Measurements from ENCODE around the gene RYR2.
"Not testable (repeated sequence)": the region's sequence is repeated elsewhere in the genome, so short reads cannot be mapped to it uniquely, and the experiment has no call there.

The RYR2 gene

DNA sequence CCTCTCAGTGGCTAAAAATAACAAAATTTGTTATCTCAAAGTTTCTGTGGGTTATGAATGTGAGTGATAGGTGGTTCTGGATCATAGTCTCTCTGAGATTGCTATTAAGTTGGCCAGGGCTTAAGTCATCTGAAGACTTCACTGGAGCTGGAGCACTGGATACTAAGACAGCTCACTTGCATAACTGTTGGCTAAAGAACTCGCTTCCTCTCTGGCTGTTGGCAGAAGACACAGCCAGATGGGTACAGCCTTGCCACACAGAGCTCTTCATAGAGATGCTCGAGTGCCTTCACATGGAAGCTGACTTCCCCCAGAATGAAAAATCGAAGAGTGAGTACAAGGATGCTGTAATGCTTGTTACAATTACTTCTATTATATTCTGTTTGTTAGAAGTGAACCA, 514.9 kb downstream of the RYR2 start:
- DNase-seq (ENCODE audit: low read depth, low spot score), result no peak

DNA sequence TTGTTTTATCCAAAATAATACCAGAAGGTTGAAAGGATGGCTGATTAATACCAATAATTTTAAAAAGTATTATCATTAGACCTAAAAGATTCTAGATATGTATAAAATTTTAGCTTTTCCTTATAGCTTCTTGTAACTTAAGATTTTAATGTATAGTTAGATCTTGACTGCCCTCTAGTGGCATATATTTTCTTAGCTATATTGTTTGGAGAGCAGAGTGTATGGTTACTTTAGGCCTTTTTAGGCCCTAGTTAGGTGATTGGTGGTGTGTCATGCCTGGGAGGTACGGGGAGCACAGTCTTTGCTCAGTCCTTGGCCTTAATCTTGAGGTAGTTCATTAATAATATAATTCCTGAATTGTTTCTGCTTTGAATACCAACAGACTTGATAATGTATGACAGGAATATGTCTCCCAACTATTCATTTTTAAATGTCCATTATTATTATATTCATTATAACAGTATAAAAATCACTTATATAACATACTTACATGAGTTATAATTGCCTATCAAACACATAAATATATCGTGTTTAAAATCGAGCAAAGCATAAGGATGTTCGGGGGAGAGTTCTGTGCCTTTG, 520.3 kb downstream of the RYR2 start:
- DNase-seq (ENCODE audit: low read depth, low spot score), result peak; percentile 8

DNA sequence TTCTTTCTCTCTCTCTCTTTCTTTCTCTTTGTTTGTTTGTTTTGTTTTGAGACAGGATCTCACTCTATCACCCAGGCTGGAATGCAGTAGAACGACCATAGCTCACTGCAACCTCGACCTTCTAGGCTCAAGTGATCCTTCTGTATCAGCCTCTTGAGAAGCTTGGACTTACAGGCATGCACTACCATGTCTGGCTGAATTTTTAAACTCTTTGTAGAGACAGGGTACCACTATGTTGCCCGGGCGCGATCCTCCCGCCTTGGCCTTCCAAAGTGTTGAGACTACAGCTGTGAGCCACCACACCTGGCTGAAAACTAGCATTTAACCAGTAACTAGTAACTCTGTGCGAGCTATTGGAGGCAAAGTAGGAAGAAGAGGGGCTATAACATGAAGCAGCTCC, 523.3 kb downstream of the RYR2 start:
- DNase-seq (ENCODE audit: low read depth, low spot score), result no peak

- DNase-seq (ENCODE audit: low read depth, low spot score), result no peak
Measured at GRCh38 chr1:237566581-237566980, 524.6 kb downstream of the RYR2 start.

GRCh38 chr1:237568955-237569354, 527.0 kb downstream of the RYR2 start:
- DNase-seq (ENCODE audit: low read depth, low spot score), result no peak

DNA sequence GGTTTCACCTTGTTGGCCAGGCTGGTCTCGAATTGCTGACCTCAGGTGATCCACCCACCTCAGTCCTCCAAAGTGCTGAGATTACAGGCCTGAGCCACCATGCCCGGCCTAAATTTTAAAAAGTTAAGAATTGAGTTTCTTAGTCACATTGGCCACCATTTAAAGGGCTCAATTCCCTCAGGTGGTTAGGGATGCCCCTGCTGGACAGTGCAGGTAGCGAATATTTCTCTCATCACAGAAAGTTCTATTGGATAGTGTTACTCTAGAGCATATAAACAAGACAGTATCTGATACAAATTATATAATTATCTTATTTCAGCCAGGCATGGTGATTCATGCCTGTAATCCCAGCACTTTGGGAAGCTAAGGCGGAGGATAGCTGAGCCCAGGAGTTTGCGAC, 528.5 kb downstream of the RYR2 start:
- no peak for DNase-seq (ENCODE audit: low read depth, low spot score)

- no peak for DNase-seq (ENCODE audit: low read depth, low spot score)
Measured at GRCh38 chr1:237574536-237574935, 532.6 kb downstream of the RYR2 start.

DNA sequence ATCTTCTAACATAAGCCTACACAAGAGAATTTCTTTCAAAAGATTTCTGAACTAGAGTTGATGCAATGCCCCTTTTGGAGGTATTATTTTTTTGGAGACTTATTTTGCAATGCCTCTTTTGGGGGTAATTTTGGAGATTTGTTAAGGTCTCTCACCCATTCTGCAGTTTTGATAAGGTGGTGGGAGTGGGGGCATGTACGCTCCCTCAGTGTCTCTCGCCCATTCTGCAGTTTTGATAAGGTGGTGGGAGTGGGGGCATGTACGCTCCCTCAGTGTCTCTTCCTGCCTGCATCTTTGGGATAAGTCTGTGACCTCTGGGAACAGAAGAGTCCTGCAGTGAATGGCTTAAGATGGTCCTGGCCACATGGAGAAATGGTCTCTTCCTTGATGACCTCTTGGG, 536.6 kb downstream of the RYR2 start:
- DNase-seq (ENCODE audit: low read depth, low spot score), result no peak

DNA sequence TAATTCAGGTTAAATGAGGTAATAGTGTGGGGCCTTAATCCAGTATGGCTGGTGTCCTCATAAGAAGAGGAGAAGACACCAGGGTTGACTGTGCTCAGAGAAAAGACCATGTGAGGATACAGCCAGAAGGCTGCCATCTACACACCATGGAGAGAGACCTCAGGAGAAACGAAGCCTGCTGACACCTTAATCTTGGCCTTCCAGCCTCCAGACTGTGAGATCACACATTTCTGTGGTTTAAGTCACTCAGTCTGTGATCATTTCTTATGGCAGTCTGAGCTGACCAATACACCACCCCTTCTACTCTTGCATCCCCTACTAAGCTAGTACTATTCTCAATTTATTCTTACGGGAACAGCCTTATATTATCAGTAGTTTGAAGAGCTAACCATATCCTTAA, 538.7 kb downstream of the RYR2 start:
- no peak for DNase-seq (ENCODE audit: low read depth, low spot score)

DNA sequence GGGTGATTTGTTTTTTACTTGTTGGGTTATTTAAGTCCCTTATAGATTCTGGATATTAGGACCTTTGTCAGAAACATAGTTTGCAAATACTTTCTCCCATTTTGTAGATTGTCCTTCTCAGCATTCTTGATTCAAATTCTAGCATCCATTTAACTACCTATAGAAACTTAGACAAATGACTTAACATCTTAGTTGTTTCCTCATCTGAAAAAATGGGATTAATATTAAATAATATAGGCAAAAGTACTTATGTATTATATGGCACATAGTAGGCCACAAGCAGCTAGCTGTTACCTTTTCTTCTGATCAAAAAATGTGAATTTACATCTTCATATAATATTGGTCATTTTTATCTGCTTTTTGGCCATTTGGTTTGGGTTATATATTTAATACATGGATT, 541.3 kb downstream of the RYR2 start:
- no peak for DNase-seq (ENCODE audit: low read depth, low spot score)

DNA sequence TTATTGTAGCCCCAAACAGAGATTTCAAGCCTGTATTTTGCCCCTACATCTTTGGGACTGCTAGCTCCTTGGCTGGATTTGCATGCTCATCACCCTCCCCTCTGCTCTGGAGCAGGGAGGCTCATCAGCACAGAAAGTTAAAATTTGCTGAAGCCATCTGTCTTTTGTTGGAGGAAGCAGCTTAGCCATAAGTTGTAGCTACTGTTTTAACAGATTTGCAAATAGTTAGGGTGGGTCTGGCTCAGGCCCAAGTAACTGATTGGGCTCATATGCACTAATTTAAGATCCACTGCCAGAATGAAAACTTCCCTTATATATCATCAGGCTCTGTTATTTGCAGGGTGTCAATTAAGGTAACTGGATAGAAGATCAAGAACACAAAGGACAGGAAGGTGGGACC, 541.8 kb downstream of the RYR2 start:
- DNase-seq (ENCODE audit: low read depth, low spot score), result no peak

DNA sequence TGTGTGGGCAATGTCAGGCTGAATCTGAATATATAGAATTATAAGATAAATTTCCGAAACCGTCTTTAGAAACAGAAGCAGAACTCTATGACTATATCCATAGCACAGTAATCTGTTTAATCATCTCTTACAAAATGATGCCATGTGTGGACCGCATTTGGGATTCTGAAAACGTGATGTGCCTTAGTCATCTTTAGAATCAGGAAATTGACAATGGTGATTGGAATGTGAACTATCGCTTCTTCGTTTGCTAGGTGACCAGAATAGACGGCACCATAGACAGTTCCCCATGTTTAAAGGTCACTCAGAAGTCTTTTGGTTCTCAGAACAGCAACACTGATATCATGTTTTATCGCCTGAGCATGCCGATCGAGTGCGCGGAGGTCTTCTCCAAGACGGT, 548.4 kb downstream of the RYR2 start:
- no peak for DNase-seq (ENCODE audit: low read depth, low spot score)

GRCh38 chr1:237591353-237591752, 549.4 kb downstream of the RYR2 start:
- no peak for DNase-seq (ENCODE audit: low read depth, low spot score)

- DNase-seq (ENCODE audit: low read depth, low spot score), result not testable (repeated sequence)
Measured at GRCh38 chr1:237603036-237603568, 561.1 kb downstream of the RYR2 start.

DNA sequence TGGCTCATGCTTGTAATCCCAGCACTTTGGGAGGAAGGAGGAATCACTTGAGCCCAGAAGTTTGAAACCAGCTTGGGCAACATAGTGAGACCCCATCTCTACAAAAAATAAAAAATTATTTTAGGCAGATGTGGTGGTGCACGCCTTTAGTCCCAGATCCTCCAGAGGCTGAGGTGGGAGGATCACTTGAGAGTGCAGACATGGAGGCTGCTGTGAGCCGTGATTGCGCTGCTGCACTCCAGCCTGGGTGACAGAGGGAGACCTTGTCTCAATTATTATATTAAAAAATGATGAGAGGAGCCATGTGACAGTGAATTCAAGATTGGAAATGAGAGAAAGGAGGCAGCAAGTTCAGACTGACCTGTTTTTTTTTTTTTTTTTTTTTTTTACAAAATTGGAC, 566.4 kb downstream of the RYR2 start:
- no peak for DNase-seq (ENCODE audit: low read depth, low spot score)

DNA sequence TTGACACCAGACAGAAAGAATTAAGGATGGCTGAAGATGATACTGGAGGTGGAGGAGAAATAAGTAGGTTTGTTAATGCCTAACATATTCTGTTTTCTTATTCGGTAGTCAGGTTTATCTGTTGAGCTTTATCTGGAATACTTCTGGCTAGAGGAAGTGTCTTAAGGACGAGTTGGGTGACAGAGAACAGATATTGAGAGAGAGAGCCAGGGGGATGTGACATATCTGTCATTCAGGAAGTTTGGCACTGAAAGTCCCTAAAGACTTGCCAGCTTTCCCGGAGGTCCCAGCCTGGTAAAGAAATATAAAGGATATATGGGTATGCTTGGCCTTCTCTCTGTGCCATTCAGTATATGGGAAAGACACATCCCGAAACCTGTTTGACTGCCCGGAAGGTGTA, 568.2 kb downstream of the RYR2 start:
- DNase-seq (ENCODE audit: low read depth, low spot score), result no peak

GRCh38 chr1:237613984-237614383, 572.0 kb downstream of the RYR2 start:
- no peak for DNase-seq (ENCODE audit: low read depth, low spot score)

- no peak for DNase-seq (ENCODE audit: low read depth, low spot score)
Measured at GRCh38 chr1:237619553-237619952, 577.6 kb downstream of the RYR2 start.

DNA sequence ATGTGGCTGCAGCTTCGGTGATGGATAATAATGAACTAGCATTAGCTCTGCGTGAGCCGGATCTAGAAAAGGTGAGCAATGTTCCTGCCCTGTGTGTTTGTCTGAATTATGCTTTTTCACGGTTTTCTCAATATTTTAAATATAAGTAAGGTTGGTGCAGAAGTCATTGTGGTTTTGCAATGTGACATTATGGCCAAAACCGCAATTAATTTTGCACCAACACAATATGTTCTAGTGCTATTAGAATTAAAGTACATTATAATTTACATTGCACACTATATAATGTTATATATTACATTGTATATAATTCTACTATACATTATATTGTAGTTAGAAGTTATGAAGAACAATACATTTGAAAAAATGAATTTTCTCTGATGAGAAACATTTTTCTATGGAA, 592.9 kb downstream of the RYR2 start:
- DNase-seq (ENCODE audit: low read depth, low spot score), result no peak

- DNase-seq (ENCODE audit: low read depth, low spot score), result no peak
Measured at GRCh38 chr1:237638555-237638954, 596.6 kb downstream of the RYR2 start.

DNA sequence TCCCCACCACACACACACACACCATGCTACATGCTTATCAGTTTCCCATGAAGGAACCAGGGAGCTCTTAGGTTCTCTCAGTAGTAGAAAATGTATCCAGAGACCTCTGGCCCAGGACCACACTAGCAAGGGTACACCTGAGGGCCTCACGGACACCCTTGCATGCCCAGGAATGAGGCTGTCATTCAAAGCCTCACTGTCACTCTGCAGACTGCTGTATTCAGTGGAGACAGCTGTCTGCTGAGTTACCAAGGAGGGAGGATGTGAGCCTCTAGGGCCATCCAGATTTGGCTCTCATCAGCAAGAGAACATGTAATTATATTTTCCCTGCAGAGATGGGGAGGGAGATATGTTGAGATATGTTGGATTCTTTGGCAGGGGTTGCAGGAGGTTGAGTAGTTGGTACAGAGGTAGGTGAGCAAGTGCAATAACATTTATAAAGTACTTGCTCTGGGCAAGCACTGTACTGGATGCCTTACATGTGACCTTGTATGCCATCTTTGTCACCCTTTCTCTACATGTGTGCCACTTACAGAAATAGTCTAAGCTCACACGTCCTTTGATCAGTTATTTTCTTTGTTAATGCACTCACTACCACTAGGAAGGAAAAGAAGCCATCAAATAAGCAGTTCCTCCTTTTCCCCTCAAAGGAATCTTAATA, 598.2 kb downstream of the RYR2 start:
- DNase-seq (ENCODE audit: low read depth, low spot score), result no peak

- no peak for DNase-seq (ENCODE audit: low read depth, low spot score)
Measured at GRCh38 chr1:237640966-237641365, 599.0 kb downstream of the RYR2 start.

DNA sequence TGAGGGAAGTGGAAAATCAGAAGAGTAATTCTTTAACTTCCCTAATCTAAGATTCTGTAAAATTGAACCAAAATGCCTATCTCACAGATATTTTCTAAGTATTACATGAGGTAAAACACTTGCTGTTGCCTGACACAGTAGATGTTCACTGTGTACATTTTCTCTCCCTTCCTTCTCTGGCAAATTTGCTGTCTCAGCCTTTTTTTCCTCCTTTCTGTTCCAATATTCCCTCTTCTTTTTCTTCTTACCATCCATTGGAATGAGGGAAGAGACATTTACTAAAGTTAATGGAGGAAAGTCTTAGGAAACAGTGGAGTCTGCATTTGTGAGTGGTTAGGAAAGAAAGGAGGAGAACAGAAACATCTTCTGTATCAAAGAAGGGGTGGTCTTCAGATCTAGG, 608.8 kb downstream of the RYR2 start:
- DNase-seq (ENCODE audit: low read depth, low spot score), result no peak

DNA sequence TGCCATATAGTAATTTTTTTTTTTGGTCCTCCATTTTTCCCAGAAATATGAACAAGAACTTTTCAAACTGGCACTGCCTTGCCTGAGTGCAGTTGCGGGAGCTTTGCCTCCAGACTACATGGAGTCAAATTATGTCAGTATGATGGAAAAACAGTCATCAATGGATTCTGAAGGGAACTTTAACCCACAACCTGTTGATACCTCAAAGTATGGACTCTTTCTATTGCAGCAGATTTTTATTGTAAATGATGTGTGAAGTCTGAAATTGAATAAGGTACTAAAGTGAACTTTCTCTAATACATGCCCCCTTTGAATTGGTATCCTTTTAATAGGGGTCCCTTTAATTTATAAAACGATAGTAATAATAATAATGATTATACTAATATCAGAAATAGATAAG, 613.8 kb downstream of the RYR2 start:
- DNase-seq (ENCODE audit: low read depth, low spot score), result no peak
